ENCODE measurements around the gene HEPN1. TPM values are rescaled to one million over a fixed set of nuclear protein-coding genes. Genes with fewer than 3 reads are reported as not detected.
A peak's percentile ranks its signal among the peaks of the same experiment; 100 is the strongest.

Gene HEPN1
- total and polyA plus RNA-seq, 8 donors = 0.11 TPM; not detected in 7

GRCh38 chr11:124917115-124917637 is 1.9 kb upstream of the HEPN1 start:
- Histone ChIP-seq H3K27ac (no peak overlapping the region), H3K9me3 (no peaks in the 10 kb centered on the region), H3K4me1 (no peaks in the 10 kb centered on the region), H3K4me3 (no peak overlapping the region), H3K27me3 (peaks cover 0 to 4% (median 0%) of the 10 kb centered on the region in 4 donors), H3K36me3 (no peaks in the 10 kb centered on the region)
- TF ChIP-seq CTCF (IDR thresholded peaks at IDR 0.05) = no peak
- ATAC-seq = no peak
- FAIRE-seq = no peak
- intact Hi-C loops (cut with DNase I) = no loop called here
- no peak for DNase-seq
- 64 to 73% methylated on average over 6 of the region's 6 CpGs for WGBS, 2 donors

GRCh38 chr11:124919898-124920297 is 848 bp downstream of the HEPN1 start:
- Histone ChIP-seq H3K27ac (no peak overlapping the region), H3K36me3 (no peaks in the 10 kb centered on the region), H3K9me3 (no peaks in the 10 kb centered on the region), H3K4me3 (no peak overlapping the region), H3K4me1 (no peaks in the 10 kb centered on the region), H3K27me3 (peaks cover 0 to 4% (median 0%) of the 10 kb centered on the region in 4 donors)
- no peak for FAIRE-seq
- no peak for DNase-seq
- intact Hi-C loops (cut with DNase I) = no loop called here
- TF ChIP-seq CTCF (IDR thresholded peaks at IDR 0.05) = no peak
- 96 to 100% methylated on average over 2 of the region's 2 CpGs for WGBS, 2 donors
- no peak for ATAC-seq

- no peaks in the 10 kb centered on the region for H3K4me1 ChIP-seq
- ATAC-seq = no peak
Observed at GRCh38 chr11:124920356-124920755, 1.3 kb downstream of the HEPN1 start.

GRCh38 chr11:124920870-124921609 is 2.0 kb downstream of the HEPN1 start:
- H3K4me1 ChIP-seq = no peaks in the 10 kb centered on the region
- TF ChIP-seq CTCF (IDR thresholded peaks at IDR 0.05) = no peak
- FAIRE-seq (no peak), ATAC-seq (peak; percentile 50 to 87 (median 71)), DNase-seq (peak; percentile 37 to 81 (median 56))
- no peaks in the 10 kb centered on the region for H3K9me3 ChIP-seq
- H3K27ac ChIP-seq = no peak overlapping the region
- peaks cover 0 to 4% (median 0%) of the 10 kb centered on the region in 4 donors for H3K27me3 ChIP-seq
- 7 to 9% methylated on average over 68 to 82 of the region's 82 CpGs for WGBS, 2 donors
- H3K36me3 ChIP-seq = no peaks in the 10 kb centered on the region
- peak overlapping the region in 3 of 4 donors; percentile 23 to 44 (median 26) for H3K4me3 ChIP-seq
- intact Hi-C loops (cut with DNase I) = no loop called here

More at GRCh38 chr11:124920356-124920755, 1.3 kb downstream of the HEPN1 start:
- Histone ChIP-seq H3K36me3 (no peaks in the 10 kb centered on the region), H3K27ac (no peak overlapping the region), H3K9me3 (no peaks in the 10 kb centered on the region), H3K27me3 (peaks cover 0 to 4% (median 0%) of the 10 kb centered on the region in 4 donors), H3K4me3 (peak overlapping the region in 1 of 4 donors; percentile 44)
- FAIRE-seq (no peak), DNase-seq (no peak)
- 90 to 95% methylated on average over 5 of the region's 5 CpGs for WGBS, 2 donors
- intact Hi-C loops (cut with DNase I) = no loop called here
- no peak for TF ChIP-seq CTCF (IDR thresholded peaks at IDR 0.05)

GRCh38 chr11:124922831-124923230 is 3.8 kb downstream of the HEPN1 start:
- peaks cover 0 to 4% (median 0%) of the 10 kb centered on the region in 4 donors for H3K27me3 ChIP-seq
- H3K4me3 ChIP-seq = no peak overlapping the region
- FAIRE-seq = no peak
- DNase-seq = no peak
- no peak overlapping the region for H3K27ac ChIP-seq
- 77 to 87% methylated on average over 4 of the region's 4 CpGs for WGBS, 2 donors
- no peak for ATAC-seq
- H3K4me1 ChIP-seq = no peaks in the 10 kb centered on the region
- TF ChIP-seq CTCF (IDR thresholded peaks at IDR 0.05) = no peak
- H3K36me3 ChIP-seq = no peaks in the 10 kb centered on the region
- no peaks in the 10 kb centered on the region for H3K9me3 ChIP-seq
- intact Hi-C loops (cut with DNase I) = no loop called here

Measured in pancreas (tissue), 10 donors.